ENCODE results near the gene MOSPD2.

Gene MOSPD2

DNA sequence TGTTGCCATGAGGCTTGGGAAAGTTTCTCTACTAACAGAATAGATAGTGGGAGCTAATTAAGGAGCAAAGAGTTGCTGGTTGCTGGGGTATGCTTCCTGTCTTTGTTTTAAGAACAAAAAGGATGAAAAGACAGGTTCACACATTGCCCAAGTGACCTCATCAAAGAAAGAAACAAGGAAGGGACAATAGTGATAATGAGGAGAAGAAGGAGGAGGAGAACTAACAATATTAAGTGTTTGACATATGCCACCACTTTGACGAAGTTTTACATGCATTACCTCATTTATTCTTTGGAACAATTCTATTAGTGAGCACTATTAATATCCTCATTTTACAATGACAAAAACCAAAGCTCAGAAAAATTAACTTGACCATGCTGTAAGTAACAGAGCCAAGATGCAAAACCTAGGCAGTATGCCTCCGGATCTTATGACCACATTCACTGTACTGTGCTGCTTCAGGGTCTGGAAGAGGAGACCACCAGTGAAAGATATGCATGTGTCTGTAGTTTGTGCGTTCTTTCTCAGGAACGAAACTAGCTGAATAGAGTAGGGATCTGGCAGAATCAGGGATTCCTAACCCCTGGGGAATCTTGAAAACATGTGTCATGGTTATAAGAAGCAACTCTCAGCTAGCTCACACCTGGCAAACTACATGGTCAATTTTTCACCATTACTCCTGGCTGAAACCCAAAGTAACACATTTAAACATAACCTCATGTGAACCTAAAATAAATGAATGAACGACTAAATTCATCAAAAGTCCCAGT, 83.8 kb downstream of the MOSPD2 start:
- Mint-ChIP-seq H3K4me1 (no peaks in the 10 kb centered on the region), H3K9me3 (peaks cover 22% of the 10 kb centered on the region), H3K36me3 (ENCODE audit: low read depth) (no peaks in the 10 kb centered on the region), H3K27ac (no peak overlapping the region), H3K4me3 (no peak overlapping the region), H3K27me3 (ENCODE audit: low read depth) (no peaks in the 10 kb centered on the region)
- TF ChIP-seq, protein P1, sequence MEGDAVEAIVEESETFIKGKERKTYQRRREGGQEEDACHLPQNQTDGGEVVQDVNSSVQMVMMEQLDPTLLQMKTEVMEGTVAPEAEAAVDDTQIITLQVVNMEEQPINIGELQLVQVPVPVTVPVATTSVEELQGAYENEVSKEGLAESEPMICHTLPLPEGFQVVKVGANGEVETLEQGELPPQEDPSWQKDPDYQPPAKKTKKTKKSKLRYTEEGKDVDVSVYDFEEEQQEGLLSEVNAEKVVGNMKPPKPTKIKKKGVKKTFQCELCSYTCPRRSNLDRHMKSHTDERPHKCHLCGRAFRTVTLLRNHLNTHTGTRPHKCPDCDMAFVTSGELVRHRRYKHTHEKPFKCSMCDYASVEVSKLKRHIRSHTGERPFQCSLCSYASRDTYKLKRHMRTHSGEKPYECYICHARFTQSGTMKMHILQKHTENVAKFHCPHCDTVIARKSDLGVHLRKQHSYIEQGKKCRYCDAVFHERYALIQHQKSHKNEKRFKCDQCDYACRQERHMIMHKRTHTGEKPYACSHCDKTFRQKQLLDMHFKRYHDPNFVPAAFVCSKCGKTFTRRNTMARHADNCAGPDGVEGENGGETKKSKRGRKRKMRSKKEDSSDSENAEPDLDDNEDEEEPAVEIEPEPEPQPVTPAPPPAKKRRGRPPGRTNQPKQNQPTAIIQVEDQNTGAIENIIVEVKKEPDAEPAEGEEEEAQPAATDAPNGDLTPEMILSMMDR (IDR thresholded peaks at IDR 0.05; ENCODE audit: unreplicated experiment in 3 of 3), result no peak

DNA sequence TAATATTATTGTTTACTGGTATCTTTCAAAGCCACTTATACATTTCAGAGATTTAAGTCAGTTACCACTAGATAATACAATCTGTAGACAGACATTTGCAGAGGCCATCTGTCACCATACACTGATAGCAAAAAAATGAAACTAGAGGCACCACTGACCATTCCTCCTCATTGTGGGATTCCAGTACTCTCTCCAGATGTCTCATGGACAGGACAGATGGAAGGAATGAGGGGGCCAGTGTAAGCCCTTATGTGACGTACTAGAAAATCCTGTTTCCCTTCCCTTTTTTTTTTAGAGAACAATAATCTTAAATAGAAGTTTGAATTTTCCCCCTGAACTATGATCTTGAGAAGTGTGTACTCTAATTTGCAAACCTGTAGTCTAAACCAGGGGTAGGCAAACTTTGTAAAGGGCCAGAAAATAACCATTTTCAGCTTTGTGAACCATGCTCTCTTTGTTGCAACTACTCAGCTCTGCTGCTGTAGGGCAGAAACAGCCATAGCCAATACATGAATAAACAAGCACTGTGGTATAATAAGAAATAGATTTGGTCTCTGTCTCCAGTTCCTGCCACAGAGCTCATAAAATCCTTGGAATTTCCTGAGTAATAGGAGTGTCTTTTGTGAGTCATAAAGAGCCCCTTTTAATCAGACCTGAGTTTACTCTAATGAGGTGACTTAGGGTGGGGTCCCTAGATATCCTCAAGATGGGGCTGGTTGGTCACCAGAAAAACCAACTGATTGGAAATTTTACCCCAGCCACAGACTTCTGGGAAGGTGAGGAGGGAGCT, 90.4 kb downstream of the MOSPD2 start:
- TF ChIP-seq, protein P1 (IDR thresholded peaks at IDR 0.05; ENCODE audit: unreplicated experiment in 3 of 3), result no peak
- no peaks in the 10 kb centered on the region for H3K36me3 Mint-ChIP-seq (ENCODE audit: low read depth)
- H3K27me3 Mint-ChIP-seq (ENCODE audit: low read depth), result no peaks in the 10 kb centered on the region
- no peak overlapping the region for H3K27ac Mint-ChIP-seq
- H3K9me3 Mint-ChIP-seq, result no peaks in the 10 kb centered on the region
- no peak overlapping the region for H3K4me3 Mint-ChIP-seq
- H3K4me1 Mint-ChIP-seq, result no peaks in the 10 kb centered on the region

DNA sequence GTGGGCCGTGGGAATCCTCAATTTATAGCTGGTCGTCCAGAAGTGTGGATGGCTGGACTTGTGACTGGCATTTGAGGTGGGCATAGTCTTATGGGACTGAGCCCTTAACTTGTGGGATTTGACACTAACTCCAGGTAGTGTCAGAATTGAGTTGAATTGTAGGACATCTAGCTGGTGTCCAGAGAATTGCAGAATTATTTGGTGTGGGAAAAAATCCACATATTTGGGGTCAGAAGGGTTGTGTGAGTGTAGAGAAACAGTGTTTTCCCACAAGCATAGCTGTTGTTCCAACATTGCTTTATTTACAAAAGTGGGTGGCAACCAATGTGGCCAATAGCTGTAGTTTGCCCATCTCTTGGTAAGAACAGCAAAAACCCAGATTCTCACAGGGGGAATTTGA, 91.3 kb downstream of the MOSPD2 start:
- TF ChIP-seq, protein P1 (IDR thresholded peaks at IDR 0.05; ENCODE audit: unreplicated experiment in 3 of 3), result no peak
- Mint-ChIP-seq H3K27ac (no peak overlapping the region), H3K4me3 (no peak overlapping the region), H3K4me1 (no peaks in the 10 kb centered on the region), H3K36me3 (ENCODE audit: low read depth) (no peaks in the 10 kb centered on the region), H3K27me3 (ENCODE audit: low read depth) (no peaks in the 10 kb centered on the region), H3K9me3 (peaks cover 2% of the 10 kb centered on the region)
